ENCODE data around the gene RAB4A.

The RAB4A gene

DNA sequence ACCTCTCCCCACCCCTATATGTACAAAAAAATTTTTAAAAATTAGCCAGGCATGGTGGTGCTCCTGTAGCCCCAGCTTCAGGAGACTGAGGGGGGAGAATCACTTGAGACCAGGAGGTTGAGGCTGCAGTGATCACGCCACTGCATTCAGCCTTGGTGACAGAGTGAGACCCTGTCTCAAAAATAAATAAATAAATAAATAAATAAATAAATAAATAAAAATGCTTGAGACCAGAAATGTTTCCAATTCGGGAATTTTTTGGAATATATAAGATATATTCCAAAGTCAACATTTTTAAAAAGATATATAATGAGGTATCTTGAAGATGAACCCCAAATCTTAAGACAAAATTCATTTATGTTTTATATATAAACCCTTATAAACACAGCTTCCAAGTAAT is 42.4 kb upstream of the RAB4A start:
- TF ChIP-seq, protein P1, sequence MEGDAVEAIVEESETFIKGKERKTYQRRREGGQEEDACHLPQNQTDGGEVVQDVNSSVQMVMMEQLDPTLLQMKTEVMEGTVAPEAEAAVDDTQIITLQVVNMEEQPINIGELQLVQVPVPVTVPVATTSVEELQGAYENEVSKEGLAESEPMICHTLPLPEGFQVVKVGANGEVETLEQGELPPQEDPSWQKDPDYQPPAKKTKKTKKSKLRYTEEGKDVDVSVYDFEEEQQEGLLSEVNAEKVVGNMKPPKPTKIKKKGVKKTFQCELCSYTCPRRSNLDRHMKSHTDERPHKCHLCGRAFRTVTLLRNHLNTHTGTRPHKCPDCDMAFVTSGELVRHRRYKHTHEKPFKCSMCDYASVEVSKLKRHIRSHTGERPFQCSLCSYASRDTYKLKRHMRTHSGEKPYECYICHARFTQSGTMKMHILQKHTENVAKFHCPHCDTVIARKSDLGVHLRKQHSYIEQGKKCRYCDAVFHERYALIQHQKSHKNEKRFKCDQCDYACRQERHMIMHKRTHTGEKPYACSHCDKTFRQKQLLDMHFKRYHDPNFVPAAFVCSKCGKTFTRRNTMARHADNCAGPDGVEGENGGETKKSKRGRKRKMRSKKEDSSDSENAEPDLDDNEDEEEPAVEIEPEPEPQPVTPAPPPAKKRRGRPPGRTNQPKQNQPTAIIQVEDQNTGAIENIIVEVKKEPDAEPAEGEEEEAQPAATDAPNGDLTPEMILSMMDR (IDR thresholded peaks at IDR 0.05), result no peak

DNA sequence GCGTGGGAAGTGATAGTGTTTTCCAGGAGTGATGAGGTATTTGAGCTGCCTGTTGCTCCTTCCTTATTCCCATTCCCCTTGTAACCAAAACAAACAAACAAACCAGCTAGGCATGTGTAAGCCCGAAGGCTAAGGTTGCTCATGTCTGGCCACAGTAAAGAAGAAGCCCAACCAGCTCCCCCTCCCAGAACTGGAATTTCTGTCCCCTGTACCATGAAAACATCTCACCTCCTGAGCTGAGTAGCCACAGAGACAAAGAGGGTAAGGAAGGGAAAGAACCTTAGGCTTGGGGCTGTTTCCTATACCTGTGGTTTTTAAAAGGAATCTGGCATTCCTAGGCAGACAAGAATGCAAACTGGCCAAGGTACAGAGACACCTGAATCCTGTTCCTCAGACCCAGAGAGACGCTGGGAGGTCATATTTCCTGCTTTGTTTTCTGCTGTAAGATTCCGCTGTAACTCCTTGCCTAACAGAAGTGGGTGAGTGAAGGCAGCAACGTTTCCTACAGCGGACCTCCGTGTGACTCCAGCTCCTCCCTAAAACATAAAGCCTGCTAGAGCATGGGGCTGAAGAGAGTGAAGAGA is 41.7 kb upstream of the RAB4A start:
- TF ChIP-seq, protein P1 (IDR thresholded peaks at IDR 0.05), result no peak

DNA sequence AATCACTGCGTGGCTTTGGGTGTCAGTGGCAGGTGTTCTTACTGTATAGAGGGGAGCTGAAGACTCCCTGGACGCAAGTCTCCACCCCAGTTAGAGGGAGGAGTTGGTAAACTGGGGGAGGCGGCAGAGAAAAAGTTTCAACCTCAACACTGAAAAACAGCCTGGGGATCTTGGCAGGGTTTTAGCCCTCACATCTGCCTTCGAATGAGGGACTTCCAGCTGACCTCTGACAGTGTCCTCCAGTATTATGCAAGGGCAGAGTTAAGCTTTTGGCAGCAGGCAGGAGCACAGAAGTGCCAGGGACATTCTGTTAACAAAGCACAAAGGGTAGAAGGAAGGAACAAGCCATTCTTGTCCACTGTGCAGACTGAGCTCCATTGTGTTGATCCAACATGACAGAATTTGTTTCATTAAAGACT is 41.2 kb upstream of the RAB4A start:
- TF ChIP-seq, protein P1 (IDR thresholded peaks at IDR 0.05), result no peak

DNA sequence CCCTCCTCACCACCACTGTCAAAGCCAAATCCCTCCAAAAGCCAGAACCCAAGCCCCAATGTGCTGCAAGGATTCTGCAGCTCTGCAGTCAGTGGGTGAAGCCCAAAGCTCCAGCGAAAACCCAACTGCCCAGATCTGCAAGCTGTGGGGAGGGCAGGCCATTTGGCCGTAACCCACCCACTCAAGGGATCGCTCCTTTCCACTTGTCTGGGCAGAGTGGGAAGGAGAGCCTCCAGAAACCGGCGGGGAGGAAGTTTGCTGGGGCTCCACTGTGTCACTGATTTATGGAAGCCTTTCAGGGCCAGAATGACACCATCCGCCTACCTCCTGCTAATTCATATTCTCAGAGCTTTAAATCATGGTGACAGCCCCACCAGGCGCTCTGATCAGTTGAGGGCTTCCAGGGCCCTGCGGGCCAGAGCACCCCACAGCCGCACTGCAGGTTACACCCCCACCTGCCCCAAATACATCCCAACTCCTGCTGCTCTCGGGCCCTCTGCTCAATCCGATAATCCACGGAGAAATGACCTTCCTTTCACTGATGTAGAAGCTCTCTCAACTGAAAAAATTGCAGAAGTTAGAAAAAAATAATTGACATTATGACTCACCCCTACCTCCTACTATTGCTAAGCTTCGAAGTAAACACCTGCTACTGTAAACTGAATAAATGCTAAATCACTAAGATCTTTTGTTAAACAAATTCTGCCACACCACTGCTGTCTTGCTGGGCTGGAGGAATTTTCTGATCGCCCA is 40.6 kb upstream of the RAB4A start:
- TF ChIP-seq, protein P1 (IDR thresholded peaks at IDR 0.05), result no peak

DNA sequence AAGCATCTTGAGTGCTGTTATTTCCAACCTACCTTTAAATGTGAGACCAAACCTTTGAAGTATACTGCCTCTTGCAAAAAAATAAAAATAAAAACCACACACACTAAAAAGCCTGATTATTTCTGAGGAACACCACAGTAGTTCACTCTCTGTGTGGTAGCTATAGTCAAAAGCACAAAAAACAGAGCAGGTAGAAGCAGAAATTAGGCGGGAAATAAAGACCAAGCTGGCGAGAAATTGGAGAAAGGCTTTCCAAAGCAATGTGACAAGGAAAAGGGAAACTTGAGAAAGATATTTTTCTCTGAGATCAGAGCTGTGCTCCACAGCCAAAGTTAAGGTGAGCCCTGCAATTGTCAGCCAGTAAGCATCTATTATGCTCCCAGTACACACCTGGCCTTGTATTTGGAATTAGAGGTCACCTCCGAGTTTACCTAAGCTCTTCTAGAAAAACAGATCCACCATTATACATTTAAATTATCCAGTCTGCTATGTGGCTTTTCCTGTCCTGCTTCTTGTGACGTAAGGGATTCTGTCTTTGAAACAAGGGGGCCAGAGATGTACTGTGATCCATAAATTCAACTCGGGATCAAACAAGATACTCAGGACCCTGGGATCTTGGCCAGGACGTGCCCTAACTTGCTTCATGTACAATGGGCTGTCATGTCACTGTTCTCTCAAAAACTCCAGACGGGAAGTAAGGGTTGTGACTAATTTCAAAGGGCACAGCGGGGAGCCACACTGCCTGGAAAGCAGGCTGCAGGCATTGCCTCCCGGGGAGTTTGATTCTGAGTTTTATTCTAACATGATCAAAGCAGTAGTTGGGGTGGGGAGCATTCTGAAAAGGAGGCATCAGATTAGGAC is 39.8 kb upstream of the RAB4A start:
- TF ChIP-seq, protein P1 (IDR thresholded peaks at IDR 0.05), result no peak

DNA sequence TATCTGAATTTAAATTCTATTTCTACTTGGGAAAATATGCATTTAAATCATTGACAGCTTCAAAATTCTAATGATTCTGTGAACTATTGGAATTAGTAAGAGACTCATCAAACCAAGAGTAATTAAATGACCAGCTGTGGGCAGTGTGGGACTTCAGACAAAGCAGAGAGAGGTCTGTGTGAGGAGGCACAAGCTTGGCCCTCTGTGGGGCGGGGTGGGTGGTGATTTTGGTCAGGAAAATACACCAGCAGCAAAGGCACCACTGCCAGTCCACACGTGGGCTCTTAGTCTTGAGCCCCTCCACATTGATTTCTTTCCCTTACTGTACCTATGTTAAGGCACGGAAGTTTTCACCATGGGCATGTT is 39.2 kb upstream of the RAB4A start:
- TF ChIP-seq, protein P1 (IDR thresholded peaks at IDR 0.05), result no peak; the same call in 1 of the 2 replicates

DNA sequence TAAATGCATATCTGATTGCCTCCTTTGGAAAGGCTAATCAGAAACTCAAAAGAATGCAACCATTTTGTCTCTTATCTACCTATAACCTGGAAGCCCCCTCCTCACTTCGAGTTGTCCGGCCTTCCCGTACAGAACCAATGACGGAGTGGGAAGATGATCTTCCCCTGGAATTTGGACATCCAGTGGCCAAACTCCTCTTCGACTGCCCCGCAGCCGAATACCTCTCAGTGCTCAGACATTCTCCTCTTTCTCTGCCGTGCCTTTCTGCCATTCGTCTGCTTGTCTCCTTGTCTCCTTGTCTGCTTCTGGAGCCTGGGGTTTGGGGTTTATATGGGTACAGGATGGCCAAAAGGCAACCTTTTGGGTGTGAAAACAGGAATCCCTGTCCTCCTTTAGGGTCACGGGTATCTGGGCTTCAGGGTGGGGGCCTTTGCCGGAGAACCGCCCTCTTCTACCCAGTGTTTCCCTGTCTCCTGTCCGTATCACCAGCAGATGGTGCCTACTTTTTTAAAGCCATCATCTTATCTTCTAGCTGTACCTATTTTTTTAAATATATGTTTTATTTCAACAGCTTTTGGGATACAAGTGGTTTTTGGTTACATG is 35.9 kb upstream of the RAB4A start:
- TF ChIP-seq, protein P1 (IDR thresholded peaks at IDR 0.05), result no peak

Data from LNCAP (cell line).